ENCODE data around the gene LTBP2.

The LTBP2 gene

GRCh38 chr14:74569806-74570591, 42.0 kb downstream of the LTBP2 start:
- no peak for DNase-seq

- DNase-seq: no peak
Observed at GRCh38 chr14:74569387-74569786, 42.6 kb downstream of the LTBP2 start.

- DNase-seq: no peak
Observed at GRCh38 chr14:74568911-74569310, 43.1 kb downstream of the LTBP2 start.

- no peak for DNase-seq
Observed at GRCh38 chr14:74568380-74568649, 43.7 kb downstream of the LTBP2 start.

DNA sequence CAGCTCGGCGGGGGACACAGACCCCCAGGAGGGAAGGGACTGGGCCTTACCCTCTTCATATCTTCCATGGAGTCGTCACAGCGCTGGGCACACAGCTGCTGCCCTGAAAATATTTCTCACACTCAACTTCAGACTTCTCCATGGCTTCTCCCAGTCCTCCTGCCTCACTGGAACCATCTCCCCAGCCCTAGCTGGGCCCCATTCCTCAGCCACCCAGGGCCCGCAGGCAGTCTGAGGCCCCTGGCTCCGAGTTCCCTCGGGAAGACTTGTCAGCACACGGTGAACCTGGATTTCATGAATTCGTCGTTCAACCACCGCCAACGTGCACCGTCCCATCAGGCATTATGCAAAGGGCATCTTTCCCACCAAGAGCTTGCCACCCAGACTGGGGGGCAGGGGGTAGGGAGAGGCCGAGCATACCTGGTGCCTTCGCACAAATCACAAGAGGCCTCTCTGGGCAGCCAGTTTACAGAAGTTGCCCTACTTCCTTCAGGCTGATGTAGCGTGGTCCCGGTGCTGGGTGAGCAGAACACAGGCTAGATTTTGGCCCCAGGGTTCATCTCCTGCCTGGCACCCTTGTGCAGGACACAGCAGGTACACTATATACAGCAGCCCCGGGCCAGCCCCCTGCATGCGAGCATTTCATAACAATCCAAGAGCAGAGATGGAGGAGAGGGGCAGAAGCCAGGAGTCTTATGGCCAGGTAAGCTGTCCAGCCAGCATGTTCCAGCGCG, 44.2 kb downstream of the LTBP2 start:
- DNase-seq: no peak

GRCh38 chr14:74567219-74567618, 44.8 kb downstream of the LTBP2 start:
- DNase-seq: no peak

- no peak for DNase-seq
Observed at GRCh38 chr14:74566174-74567141, 45.6 kb downstream of the LTBP2 start.

- no peak for DNase-seq
Observed at GRCh38 chr14:74563586-74564159, 48.4 kb downstream of the LTBP2 start.

GRCh38 chr14:74563233-74563585, 48.8 kb downstream of the LTBP2 start:
- DNase-seq: no peak

- no peak for DNase-seq
Observed at GRCh38 chr14:74562515-74563232, 49.4 kb downstream of the LTBP2 start.

GRCh38 chr14:74558655-74559054, 53.4 kb downstream of the LTBP2 start:
- DNase-seq: no peak

GRCh38 chr14:74557691-74558090, 54.3 kb downstream of the LTBP2 start:
- DNase-seq: no peak

DNA sequence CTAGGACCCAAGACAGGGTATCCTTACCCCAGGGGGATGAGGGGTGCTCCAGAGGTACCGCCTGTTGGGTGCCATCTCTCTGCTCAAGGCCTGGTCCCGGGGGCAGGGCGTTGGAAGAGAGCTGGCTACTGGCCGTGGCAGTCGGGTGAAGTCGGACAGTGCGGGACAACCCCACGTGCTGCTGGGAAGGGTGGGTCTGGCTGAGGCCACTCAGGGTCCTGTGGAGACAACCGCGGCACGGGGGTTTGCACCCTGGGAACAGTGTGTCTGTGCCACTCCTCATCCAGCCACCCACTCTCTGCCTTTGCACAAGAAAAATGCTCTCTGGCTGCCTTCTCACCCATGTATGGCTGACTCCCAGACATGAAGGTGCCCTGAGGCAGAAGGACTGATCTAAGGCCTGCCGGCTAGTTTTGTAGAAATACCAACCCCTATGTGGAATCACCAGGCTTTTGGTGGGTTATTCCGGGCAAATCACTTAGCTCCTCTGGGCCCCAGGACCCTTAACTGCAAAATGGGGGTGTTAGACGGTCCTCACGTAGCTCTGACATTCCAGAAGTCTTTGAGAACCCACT, 56.5 kb downstream of the LTBP2 start:
- no peak for DNase-seq

DNA sequence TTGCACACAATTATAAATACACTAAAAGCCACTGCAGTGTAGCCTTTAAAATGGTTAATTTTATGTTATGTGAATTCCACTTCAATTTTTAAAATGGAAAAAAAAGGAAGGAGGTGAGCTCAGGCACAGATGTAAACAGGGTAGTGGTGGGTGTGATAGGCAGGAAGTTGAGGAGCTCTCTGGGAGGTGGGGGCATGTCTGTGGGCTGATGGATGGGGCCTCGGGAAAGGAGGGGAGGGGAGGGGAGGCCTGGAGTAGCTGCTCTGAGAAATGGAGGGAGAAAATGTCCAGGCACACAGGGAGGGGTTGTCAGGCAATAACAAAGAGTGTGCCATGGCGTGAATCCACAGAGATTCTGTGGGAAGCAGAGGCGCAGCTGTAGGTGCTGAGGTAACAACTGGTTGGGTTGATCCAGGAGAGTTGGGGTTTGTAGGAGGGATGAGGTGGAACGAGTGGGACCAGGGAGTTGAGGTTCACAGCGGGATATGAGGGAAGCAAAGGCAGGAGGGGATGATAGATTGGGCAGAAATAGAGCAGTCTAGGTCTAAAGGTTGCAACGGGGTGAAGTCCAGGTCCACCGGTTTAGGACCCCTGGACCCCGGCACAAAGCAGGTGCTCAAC, 57.2 kb downstream of the LTBP2 start:
- DNase-seq: no peak

GRCh38 chr14:74552623-74553022, 59.4 kb downstream of the LTBP2 start:
- DNase-seq: no peak

GRCh38 chr14:74551431-74552371, 60.3 kb downstream of the LTBP2 start:
- no peak for DNase-seq

- no peak for DNase-seq
Observed at GRCh38 chr14:74551001-74551400, 61.0 kb downstream of the LTBP2 start.

- DNase-seq: no peak
Observed at GRCh38 chr14:74550071-74550470, 62.0 kb downstream of the LTBP2 start.

GRCh38 chr14:74549588-74549987, 62.4 kb downstream of the LTBP2 start:
- no peak for DNase-seq

- DNase-seq: no peak
Observed at GRCh38 chr14:74548881-74549280, 63.2 kb downstream of the LTBP2 start.

All from Kasumi-1 (cell line).